ENCODE measurements around the gene AQP6. TPM values are rescaled to one million over a fixed set of nuclear protein-coding genes. Genes with fewer than 3 reads are reported as not detected.
A peak's percentile ranks its signal among the peaks of the same experiment; 100 is the strongest.

Gene AQP6
- total RNA-seq, 1 donor from 2014 or later, result not detected

- no peak for DNase-seq (ENCODE audit: extremely low spot score, unreplicated experiment)
- Mint-ChIP-seq H3K4me3 (ENCODE audit: unreplicated experiment) (no peak overlapping the region), H3K27ac (ENCODE audit: unreplicated experiment) (no peak overlapping the region), H3K9me3 (ENCODE audit: unreplicated experiment) (no peaks in the 10 kb centered on the region), H3K36me3 (ENCODE audit: unreplicated experiment) (no peaks in the 10 kb centered on the region), H3K27me3 (ENCODE audit: unreplicated experiment) (peaks cover 5% of the 10 kb centered on the region), H3K4me1 (ENCODE audit: unreplicated experiment) (peaks cover 21% of the 10 kb centered on the region)
- TF ChIP-seq CTCF (IDR thresholded peaks at IDR 0.05), result no peak
Measured at GRCh38 chr12:49957570-49957967, 15.2 kb upstream of the AQP6 start.

DNA sequence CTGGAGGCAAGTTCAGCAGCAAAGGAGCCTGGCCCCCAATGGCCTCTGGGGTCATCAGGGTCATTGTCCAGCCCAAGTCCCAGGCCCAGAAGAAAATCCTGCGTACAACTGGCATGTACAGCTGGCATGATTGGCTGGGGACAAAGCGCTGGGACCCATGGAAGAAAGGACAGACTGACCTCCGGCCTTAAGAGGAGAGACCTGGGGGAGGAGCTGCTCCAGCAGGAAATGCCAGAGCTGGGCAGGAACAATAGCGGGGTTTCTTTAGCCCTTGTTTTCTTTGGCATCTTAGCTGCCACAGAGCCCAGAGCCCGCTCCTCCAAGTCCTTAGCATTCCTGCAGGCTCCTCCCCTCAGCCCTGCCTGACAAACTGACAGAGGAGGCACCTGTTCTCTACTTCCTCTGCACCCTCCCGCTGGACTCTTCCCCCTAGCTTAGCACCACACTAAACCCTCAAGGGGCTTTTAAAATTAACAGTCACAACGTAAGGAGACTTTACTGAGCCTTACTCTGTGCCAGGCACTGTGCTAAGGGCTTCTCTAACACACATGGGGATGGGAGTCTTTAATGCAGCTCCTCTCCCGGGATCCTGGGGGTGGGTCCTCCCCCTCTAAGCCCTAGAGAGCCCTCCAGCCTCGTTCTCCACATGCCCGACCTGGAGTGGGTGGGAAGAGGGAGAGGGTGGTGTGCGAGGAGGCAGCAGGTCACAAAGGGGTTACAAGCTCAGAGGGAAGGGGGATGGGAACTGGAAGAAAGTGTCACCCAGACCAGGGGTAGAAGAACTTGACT lies 12.9 kb upstream of the AQP6 start:
- Mint-ChIP-seq H3K9me3 (ENCODE audit: unreplicated experiment) (no peaks in the 10 kb centered on the region), H3K4me3 (ENCODE audit: unreplicated experiment) (peak overlapping the region; percentile 62), H3K4me1 (ENCODE audit: unreplicated experiment) (peaks cover 30% of the 10 kb centered on the region), H3K27me3 (ENCODE audit: unreplicated experiment) (peaks cover 9% of the 10 kb centered on the region), H3K27ac (ENCODE audit: unreplicated experiment) (peak overlapping the region; percentile 0), H3K36me3 (ENCODE audit: unreplicated experiment) (no peaks in the 10 kb centered on the region)
- no peak for TF ChIP-seq CTCF (IDR thresholded peaks at IDR 0.05)
- DNase-seq (ENCODE audit: extremely low spot score, unreplicated experiment), result no peak

DNA sequence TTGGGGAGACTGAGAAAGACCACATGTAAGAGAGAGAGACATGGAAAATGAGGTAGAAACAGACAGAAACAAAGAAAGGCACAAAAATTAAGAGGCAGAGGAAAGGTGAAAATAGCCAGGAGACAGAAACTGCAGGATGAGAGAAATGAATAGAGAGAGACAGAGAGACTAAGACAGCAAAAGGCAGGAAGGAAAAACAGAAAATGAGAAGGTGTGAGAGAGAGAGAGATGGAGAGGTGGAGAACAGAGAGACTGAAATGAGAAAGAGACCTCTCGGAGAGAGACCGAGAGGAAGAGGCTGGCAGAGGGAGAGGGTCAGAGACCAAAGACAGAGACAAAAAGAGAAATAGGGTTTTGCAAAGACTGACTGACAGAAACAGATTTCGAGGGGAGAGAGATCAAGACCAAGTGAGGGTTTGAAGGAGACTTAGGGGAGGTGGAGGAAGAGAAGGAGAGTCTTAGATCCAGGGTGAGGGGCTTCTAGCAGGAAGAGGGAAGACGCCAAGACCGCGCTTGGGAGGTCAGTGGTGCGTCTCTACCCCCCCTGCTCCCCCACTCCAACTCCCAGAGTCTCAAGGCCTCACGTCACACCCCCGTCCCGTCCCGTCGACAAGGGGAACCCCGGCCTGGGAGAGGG lies 12.2 kb upstream of the AQP6 start:
- peak overlapping the region; percentile 62 for H3K4me3 Mint-ChIP-seq (ENCODE audit: unreplicated experiment)
- no peak for DNase-seq (ENCODE audit: extremely low spot score, unreplicated experiment)
- peaks cover 30% of the 10 kb centered on the region for H3K4me1 Mint-ChIP-seq (ENCODE audit: unreplicated experiment)
- no peaks in the 10 kb centered on the region for H3K9me3 Mint-ChIP-seq (ENCODE audit: unreplicated experiment)
- TF ChIP-seq CTCF (IDR thresholded peaks at IDR 0.05), result no peak
- H3K36me3 Mint-ChIP-seq (ENCODE audit: unreplicated experiment), result no peaks in the 10 kb centered on the region
- peaks cover 10% of the 10 kb centered on the region for H3K27me3 Mint-ChIP-seq (ENCODE audit: unreplicated experiment)
- peak overlapping the region; percentile 0 for H3K27ac Mint-ChIP-seq (ENCODE audit: unreplicated experiment)

DNA sequence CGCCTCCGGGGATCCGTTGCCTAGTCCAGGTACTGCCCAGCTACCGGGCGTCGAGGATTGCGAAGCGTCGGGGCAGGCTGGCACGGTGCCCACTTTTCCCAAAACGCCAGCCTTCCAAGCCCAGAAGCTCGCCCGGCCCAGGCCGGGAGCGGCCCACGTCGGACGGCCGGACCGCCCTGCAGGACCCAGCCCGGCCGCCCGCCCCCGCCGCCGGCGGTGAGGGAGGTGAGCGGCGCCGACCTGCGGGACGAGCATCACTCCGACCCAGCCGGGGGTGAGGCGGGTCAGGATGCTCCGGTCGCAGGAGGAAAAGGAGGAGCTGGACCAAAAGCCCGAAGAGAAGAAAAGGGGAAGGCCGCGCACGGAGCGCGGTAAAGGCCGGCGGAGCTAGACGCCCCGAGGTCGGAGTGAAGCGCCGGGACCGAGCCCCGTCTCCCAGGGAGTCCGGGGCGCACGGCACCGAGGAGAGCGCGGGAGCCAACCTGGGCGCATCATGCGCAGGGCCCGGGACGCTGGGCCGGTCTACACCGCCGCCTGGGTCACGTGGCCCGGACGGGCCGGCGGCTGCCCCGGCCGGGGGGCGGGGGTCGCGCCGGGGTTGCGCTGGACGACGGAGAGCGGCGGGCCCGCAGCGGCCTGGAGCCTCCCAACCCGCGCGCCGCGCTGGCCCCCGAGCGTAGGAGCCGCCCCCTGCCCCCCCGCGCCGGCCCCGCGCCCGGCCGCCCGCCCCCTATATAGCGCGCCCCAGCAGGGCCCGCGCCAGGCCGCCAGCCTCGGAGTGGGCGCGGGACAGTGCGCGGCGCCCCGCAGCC lies 11.4 kb upstream of the AQP6 start, which contains the start of gene AQP5:
Gene AQP5, plus strand, starts transcription at position 762 of the 812 bp plus-strand sequence. CDS start 146 bp downstream, outside the sequence.
- TF ChIP-seq CTCF (IDR thresholded peaks at IDR 0.05), result no peak
- no peaks in the 10 kb centered on the region for H3K9me3 Mint-ChIP-seq (ENCODE audit: unreplicated experiment)

More for the DNA sequence above, 11.4 kb upstream of the AQP6 start, which contains the start of gene AQP5:
- peaks cover 11% of the 10 kb centered on the region for H3K27me3 Mint-ChIP-seq (ENCODE audit: unreplicated experiment)
- no peak for DNase-seq (ENCODE audit: extremely low spot score, unreplicated experiment)
- H3K27ac Mint-ChIP-seq (ENCODE audit: unreplicated experiment), result peak within 1 kb of the TSS; percentile 34
- peak within 1 kb of the TSS; percentile 62 for H3K4me3 Mint-ChIP-seq (ENCODE audit: unreplicated experiment)
- peaks cover 30% of the 10 kb centered on the region for H3K4me1 Mint-ChIP-seq (ENCODE audit: unreplicated experiment)
- H3K36me3 Mint-ChIP-seq (ENCODE audit: unreplicated experiment), result no peaks in the 10 kb centered on the region
